ENCODE measurements around the gene PCLO. TPM values are rescaled to one million over a fixed set of nuclear protein-coding genes. Genes with fewer than 3 reads are reported as not detected.
A peak's percentile ranks its signal among the peaks of the same experiment; 100 is the strongest.

The PCLO gene
- total RNA-seq, 6 donors from 2014 or later: 3.0 to 19.8 (median 8.6) TPM

DNA sequence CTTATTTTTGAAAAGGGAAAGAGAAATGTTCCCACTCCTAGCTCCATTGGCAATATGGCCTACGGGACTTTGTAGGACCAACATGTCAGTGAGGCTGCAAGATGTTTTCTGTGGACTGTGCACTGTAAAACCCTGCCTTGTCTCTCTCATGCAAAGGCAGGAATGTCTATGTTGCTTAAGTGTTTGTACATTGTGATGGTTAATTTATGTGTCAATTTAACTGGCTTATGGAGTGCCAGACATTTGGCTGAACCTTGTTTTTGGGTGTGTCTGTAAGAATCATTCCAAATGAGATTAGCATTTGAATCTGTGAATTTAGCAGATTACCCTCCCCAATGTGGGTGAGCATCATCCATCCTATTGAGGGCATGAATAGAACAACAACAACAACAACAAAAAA, 4.1 kb upstream of the PCLO start:
- Histone ChIP-seq H3K27ac (no peak overlapping the region), H3K27me3 (no peaks in the 10 kb centered on the region), H3K9me3 (no peaks in the 10 kb centered on the region), H3K4me3 (no peak overlapping the region), H3K4me1 (peaks cover 0 to 11% (median 4%) of the 10 kb centered on the region in 4 donors), H3K36me3 (no peaks in the 10 kb centered on the region)
- TF ChIP-seq, protein P1, sequence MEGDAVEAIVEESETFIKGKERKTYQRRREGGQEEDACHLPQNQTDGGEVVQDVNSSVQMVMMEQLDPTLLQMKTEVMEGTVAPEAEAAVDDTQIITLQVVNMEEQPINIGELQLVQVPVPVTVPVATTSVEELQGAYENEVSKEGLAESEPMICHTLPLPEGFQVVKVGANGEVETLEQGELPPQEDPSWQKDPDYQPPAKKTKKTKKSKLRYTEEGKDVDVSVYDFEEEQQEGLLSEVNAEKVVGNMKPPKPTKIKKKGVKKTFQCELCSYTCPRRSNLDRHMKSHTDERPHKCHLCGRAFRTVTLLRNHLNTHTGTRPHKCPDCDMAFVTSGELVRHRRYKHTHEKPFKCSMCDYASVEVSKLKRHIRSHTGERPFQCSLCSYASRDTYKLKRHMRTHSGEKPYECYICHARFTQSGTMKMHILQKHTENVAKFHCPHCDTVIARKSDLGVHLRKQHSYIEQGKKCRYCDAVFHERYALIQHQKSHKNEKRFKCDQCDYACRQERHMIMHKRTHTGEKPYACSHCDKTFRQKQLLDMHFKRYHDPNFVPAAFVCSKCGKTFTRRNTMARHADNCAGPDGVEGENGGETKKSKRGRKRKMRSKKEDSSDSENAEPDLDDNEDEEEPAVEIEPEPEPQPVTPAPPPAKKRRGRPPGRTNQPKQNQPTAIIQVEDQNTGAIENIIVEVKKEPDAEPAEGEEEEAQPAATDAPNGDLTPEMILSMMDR (IDR thresholded peaks at IDR 0.05): no peak
- TF ChIP-seq EP300 (IDR thresholded peaks at IDR 0.05) (no peak), POLR2A (IDR thresholded peaks at IDR 0.05) (no peak), POLR2AphosphoS5 (IDR thresholded peaks at IDR 0.05) (no peak)
- WGBS, 2 donors: 73 to 79% methylated on average over 1 of the region's 1 CpG
- ATAC-seq (ENCODE audit: low FRiP score in 2 of 2) (no peak), DNase-seq (no peak)

DNA sequence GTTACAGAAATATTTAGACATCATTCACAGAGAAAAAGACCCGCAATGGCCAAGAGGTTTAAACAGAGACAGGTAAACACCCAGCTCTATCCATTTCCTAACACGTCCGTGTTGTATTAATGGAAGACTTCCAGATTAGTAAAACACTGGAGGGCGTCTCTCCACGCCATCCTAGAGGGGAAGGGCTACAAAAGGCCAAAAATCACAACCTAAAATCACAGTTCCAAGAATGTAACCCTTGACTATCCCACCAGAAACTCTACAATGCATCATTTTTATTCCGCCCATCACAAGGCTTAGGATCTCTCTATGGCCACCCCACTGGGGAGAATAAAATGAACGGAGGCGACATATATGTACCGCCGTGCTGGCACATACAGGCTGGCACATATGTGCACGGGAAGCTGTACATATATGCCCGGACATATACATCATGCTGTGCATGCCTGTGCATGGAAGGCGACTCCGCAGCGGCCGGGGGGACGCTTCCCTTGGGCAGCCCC, 734 bp downstream of the PCLO start:
- Histone ChIP-seq H3K4me1 (peaks cover 0 to 11% (median 4%) of the 10 kb centered on the region in 4 donors), H3K27me3 (no peaks in the 10 kb centered on the region), H3K27ac (peak overlapping the region; percentile 48 to 82 (median 67)), H3K9me3 (no peaks in the 10 kb centered on the region), H3K4me3 (peak overlapping the region; percentile 16 to 63 (median 60)), H3K36me3 (no peaks in the 10 kb centered on the region)
- DNase-seq: no peak
- 3% methylated on average over 13 to 17 of the region's 17 CpGs for WGBS, 2 donors
- no peak for TF ChIP-seq EP300 (IDR thresholded peaks at IDR 0.05)
- TF ChIP-seq POLR2AphosphoS5 (IDR thresholded peaks at IDR 0.05): no peak
- TF ChIP-seq, protein P1 (IDR thresholded peaks at IDR 0.05): no peak
- no peak for TF ChIP-seq POLR2A (IDR thresholded peaks at IDR 0.05)
- peak in 1 of 2 donors; percentile 48 for ATAC-seq (ENCODE audit: low FRiP score in 2 of 2)

DNA sequence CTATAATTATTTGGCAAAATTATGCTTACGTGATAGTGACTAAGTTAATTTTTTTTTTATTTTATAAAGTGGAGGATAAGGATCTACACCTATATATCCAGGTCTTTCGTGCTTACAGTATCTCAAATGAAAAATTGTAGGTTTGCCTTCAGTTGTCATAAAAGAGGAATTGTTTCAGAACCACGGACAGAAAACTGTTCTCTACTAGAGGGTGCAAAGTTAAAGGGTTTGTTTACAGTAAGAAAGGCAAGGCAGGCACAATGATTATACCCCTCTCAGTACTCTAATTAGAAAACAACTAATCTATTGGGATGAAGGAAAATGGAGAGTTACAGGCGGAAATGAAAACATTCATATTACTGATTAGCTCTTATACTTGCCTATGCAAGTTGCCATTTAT, 1.5 kb downstream of the PCLO start:
- Histone ChIP-seq H3K27me3 (no peaks in the 10 kb centered on the region), H3K4me3 (no peak overlapping the region), H3K9me3 (no peaks in the 10 kb centered on the region), H3K4me1 (peaks cover 0 to 11% (median 4%) of the 10 kb centered on the region in 4 donors), H3K36me3 (no peaks in the 10 kb centered on the region), H3K27ac (no peak overlapping the region)
- no peak for ATAC-seq (ENCODE audit: low FRiP score in 2 of 2)
- 62 to 68% methylated on average over 4 of the region's 4 CpGs for WGBS, 2 donors
- no peak for DNase-seq
- TF ChIP-seq POLR2A (IDR thresholded peaks at IDR 0.05) (no peak), POLR2AphosphoS5 (IDR thresholded peaks at IDR 0.05) (no peak), EP300 (IDR thresholded peaks at IDR 0.05) (no peak)

DNA sequence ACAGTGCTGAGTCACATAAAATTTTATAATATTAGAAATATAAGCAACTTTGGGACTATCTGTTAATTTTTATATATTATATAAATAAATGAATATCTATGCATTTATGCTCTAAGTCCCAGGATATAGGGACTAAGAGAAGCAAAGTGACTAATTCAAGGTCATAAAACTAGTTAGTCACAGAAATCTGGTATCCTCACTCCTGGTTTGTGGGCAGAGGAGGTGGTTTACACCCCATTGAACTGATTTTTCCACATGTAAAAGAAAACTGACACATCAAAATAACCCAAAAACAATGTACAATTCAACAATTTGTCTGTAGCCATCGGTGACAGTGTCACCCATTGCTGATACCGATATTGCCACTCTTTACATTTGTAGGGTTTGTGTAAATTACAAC, 3.0 kb downstream of the PCLO start:
- WGBS, 2 donors: 94% methylated on average over 2 of the region's 2 CpGs
- no peaks in the 10 kb centered on the region for H3K9me3 ChIP-seq
- no peaks in the 10 kb centered on the region for H3K27me3 ChIP-seq
- H3K27ac ChIP-seq: no peak overlapping the region
- no peak for TF ChIP-seq EP300 (IDR thresholded peaks at IDR 0.05)
- TF ChIP-seq POLR2A (IDR thresholded peaks at IDR 0.05): no peak
- TF ChIP-seq, protein P1 (IDR thresholded peaks at IDR 0.05): no peak
- no peak for TF ChIP-seq POLR2AphosphoS5 (IDR thresholded peaks at IDR 0.05)
- DNase-seq: no peak
- no peaks in the 10 kb centered on the region for H3K36me3 ChIP-seq
- H3K4me1 ChIP-seq: peaks cover 0 to 11% (median 4%) of the 10 kb centered on the region in 4 donors
- no peak overlapping the region for H3K4me3 ChIP-seq
- ATAC-seq (ENCODE audit: low FRiP score in 2 of 2): no peak

DNA sequence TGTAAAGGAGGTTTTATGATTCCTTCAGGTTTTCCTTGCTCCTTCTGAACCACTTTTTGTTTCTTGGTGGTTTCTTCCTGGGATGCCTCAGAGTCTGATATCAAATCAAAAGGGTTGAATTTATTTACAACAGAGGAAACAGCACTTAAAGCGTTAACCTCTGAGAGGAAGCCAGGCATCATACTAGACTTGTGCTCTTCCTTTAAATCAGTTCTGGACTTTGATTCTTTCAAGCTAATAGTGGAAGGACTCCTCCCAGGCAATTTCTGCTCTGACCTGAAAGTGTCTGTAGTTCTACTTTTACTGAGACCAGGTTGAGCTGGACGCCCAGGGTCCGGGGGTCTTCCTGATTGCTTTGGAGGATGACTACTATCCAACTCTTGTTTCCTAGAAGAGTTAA, 6.7 kb downstream of the PCLO start:
- Histone ChIP-seq H3K36me3 (no peaks in the 10 kb centered on the region), H3K4me3 (no peak overlapping the region), H3K27me3 (no peaks in the 10 kb centered on the region), H3K4me1 (no peaks in the 10 kb centered on the region), H3K9me3 (no peaks in the 10 kb centered on the region), H3K27ac (no peak overlapping the region)
- ATAC-seq (ENCODE audit: low FRiP score in 2 of 2): no peak
- TF ChIP-seq EP300 (IDR thresholded peaks at IDR 0.05): no peak
- TF ChIP-seq POLR2A (IDR thresholded peaks at IDR 0.05): no peak
- TF ChIP-seq POLR2AphosphoS5 (IDR thresholded peaks at IDR 0.05): no peak
- TF ChIP-seq, protein P1 (IDR thresholded peaks at IDR 0.05): no peak
- 82 to 87% methylated on average over 3 of the region's 3 CpGs for WGBS, 2 donors
- no peak for DNase-seq
